HG03039 (cell line): ENCODE results near the gene TUT4.

Source experiments
- ATAC-seq: cut with Tn5 transposase; IDR thresholded peaks from one replicate; pipeline ENCODE4 v1.9.1; 2021; ENCODE audit warnings: mild to moderate bottlenecking, moderate library complexity; ENCODE audit not compliant: unreplicated experiment

Gene TUT4

GRCh38 chr1:52572387-52572786 lies 19.5 kb upstream of the TUT4 start:
- no peak for ATAC-seq

- no peak for ATAC-seq
These were observed 18.9 kb upstream of the TUT4 start for GRCh38 chr1:52571783-52572182.

GRCh38 chr1:52569449-52570210 lies 16.7 kb upstream of the TUT4 start:
- no peak for ATAC-seq

- ATAC-seq, result no peak
These were observed 15.1 kb upstream of the TUT4 start for GRCh38 chr1:52567943-52568342.

GRCh38 chr1:52562766-52563165 lies 9.9 kb upstream of the TUT4 start:
- ATAC-seq, result no peak

GRCh38 chr1:52559875-52560274 lies 7.0 kb upstream of the TUT4 start:
- no peak for ATAC-seq

GRCh38 chr1:52558941-52559340 lies 6.0 kb upstream of the TUT4 start:
- no peak for ATAC-seq

GRCh38 chr1:52556641-52557360 lies 3.9 kb upstream of the TUT4 start:
- no peak for ATAC-seq

GRCh38 chr1:52554756-52555155 lies 1.9 kb upstream of the TUT4 start:
- no peak for ATAC-seq

- ATAC-seq, result no peak
These were observed 1.4 kb upstream of the TUT4 start for GRCh38 chr1:52554267-52554640.

GRCh38 chr1:52553362-52554266 lies 722 bp upstream of the TUT4 start:
- ATAC-seq, result peak; percentile 74

GRCh38 chr1:52552236-52552504 lies 722 bp downstream of the TUT4 start:
- ATAC-seq, result no peak

GRCh38 chr1:52551507-52552235 lies 1.2 kb downstream of the TUT4 start:
- ATAC-seq, result no peak

GRCh38 chr1:52550447-52550846 lies 2.4 kb downstream of the TUT4 start:
- ATAC-seq, result no peak

GRCh38 chr1:52549267-52549666 lies 3.6 kb downstream of the TUT4 start:
- ATAC-seq, result no peak

- ATAC-seq, result no peak
These were observed 6.0 kb downstream of the TUT4 start for GRCh38 chr1:52546852-52547251.

- no peak for ATAC-seq
These were observed 8.0 kb downstream of the TUT4 start for GRCh38 chr1:52544665-52545525.

GRCh38 chr1:52542085-52542688 lies 10.7 kb downstream of the TUT4 start:
- ATAC-seq, result no peak

- no peak for ATAC-seq
These were observed 17.7 kb downstream of the TUT4 start for GRCh38 chr1:52534928-52535764.
